ENCODE results near the gene PPFIA1. TPM values are rescaled to one million over a fixed set of nuclear protein-coding genes. Genes with fewer than 3 reads are reported as not detected.
"Not testable (repeated sequence)": the region's sequence is repeated elsewhere in the genome, so short reads cannot be mapped to it uniquely, and the experiment has no call there.

The PPFIA1 gene
- total RNA-seq, 1 experiment from 2014 or later: 45.9 TPM

DNA sequence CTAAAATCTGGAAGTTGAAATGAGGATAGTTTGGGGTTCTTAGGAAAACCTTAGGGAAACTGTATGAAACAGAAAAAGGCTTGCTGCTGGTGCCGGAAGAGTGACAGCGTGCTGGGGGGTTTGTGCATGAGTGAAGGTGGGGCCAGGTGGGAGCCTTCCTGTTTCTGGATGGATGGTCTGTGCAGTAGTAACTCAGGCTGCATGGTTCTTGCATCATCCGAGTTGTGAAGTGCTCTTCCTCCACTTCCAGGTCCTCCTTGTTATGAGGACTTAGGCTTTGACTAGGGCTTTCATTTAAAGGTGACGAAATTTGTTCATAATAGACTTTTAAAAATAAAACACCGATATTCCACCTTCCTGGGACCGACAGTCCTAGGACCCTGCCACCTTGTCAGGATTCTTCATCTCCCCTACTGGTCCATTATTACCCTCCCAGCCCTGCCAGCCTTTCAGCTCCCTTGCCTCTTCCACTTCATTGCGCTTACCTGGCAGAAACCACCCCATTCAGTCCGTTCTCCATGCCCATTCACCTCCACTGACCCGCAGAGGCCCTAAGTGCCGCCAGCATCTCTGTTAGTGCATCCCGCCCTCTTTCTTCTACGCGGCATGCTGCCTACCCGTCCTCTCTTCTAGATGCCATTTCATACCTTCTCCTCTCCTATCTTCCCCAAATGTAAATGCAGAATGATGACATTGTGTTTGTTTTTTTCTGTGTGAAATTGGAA is 47.3 kb downstream of the PPFIA1 start:
- in situ Hi-C loops (cut with HindIII; ENCODE audit: low sequenced_read_pairs): no loop called here
- DNase-seq (ENCODE audit: low spot score): no peak

DNA sequence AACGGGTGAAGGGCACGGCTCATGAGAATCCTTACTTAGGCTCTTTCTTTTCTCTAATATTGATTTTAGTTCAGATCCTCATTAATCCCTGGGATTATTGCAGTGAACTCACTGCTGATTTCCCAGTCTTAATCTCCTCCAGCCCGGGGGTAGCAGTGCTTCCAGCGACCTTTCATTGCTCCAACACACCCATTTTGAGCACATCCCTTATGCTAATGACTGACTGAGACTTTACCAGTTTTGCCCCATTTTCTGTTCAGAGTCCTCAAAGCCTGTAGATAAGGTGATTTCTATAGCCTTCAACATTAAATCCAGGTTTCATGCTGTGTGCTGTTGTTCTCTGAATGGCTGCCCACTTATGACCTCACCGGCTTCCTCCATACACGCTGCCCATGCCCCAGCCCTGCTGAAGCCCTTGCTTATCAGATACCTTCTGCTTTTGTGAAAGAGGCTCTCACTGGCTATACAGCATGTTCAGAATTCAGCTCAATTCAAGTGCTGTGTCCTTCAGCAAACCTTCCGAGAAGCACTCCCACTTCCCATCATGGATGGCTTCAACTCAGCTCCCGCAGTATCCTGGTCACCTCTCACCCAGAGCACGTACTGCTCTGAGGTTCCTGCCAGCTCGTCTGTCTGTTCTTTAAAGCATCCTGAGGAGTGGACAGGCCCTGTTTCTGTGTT is 49.0 kb downstream of the PPFIA1 start:
- DNase-seq (ENCODE audit: low spot score): peak; percentile 82
- in situ Hi-C loops (cut with HindIII; ENCODE audit: low sequenced_read_pairs): no loop called here

- DNase-seq (ENCODE audit: low spot score): no peak
- in situ Hi-C loops (cut with HindIII; ENCODE audit: low sequenced_read_pairs): no loop called here
Measured at GRCh38 chr11:70322666-70323065, 52.2 kb downstream of the PPFIA1 start.

DNA sequence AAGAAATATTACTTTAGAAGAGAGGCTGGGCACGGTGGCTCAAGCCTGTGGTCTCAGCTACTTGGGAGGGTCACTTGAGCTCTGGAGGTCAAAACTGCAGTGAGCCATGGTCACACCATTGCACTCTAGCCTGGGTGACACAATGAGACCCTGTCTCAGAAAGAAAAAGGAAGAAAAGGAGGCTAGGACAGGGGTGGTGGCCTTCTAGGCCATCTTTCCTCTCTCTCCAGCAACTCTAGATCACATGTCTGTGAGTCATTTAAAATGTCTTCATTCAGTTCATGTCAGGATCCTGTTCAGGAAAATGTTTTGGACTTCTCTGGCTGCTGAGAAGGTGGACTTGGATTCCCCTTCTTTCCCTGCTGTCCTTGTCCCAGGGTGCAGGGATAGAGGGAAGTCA is 53.3 kb downstream of the PPFIA1 start:
- DNase-seq (ENCODE audit: low spot score): no peak
- in situ Hi-C loops (cut with HindIII; ENCODE audit: low sequenced_read_pairs): no loop called here

- no peak for DNase-seq (ENCODE audit: low spot score)
- in situ Hi-C loops (cut with HindIII; ENCODE audit: low sequenced_read_pairs): no loop called here
Measured at GRCh38 chr11:70324376-70325115, 54.1 kb downstream of the PPFIA1 start.

DNA sequence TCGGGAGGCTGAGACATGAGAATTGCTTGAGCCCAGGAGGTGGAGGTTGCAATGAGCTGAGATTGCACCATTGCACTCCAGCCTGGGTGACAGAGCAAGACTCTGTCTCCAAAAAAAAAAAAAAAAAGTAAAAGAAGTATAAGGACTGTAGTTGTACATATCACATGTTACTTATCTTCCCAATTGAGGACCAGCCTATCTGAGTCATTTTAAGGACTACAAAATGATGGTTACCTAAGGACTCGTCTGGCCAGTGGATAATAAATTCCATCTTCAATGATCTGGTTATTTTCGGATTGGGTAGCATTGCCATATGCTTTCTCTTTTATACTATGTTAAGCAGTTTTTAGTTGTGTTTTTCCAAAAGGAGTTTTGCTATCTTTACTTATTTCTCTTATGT is 55.3 kb downstream of the PPFIA1 start:
- in situ Hi-C loops (cut with HindIII; ENCODE audit: low sequenced_read_pairs): no loop called here
- no peak for DNase-seq (ENCODE audit: low spot score)

DNA sequence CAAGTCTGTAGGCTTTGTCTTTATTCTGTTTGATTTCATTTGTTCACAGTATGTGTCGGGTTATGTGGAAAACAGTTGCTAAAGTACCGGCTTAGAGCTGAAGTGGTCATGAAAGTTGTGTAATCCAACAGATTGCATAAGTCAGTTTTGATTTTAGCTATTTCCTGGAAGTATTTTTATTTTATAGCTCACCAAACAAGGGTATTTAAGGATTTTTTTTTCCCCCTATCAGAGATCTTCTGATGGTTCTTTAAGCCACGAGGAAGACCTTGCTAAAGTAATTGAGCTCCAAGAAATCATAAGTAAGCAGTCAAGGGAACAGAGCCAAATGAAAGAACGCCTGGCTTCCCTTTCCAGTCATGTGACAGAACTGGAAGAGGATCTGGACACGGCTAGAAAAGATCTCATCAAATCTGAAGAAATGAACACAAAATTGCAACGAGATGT is 55.9 kb downstream of the PPFIA1 start:
- in situ Hi-C loops (cut with HindIII; ENCODE audit: low sequenced_read_pairs): no loop called here
- peak; percentile 40 for DNase-seq (ENCODE audit: low spot score)

- in situ Hi-C loops (cut with HindIII; ENCODE audit: low sequenced_read_pairs): no loop called here
- no peak for DNase-seq (ENCODE audit: low spot score)
Measured at GRCh38 chr11:70326833-70327232, 56.3 kb downstream of the PPFIA1 start.

GRCh38 chr11:70327717-70328116 is 57.2 kb downstream of the PPFIA1 start:
- in situ Hi-C loops (cut with HindIII; ENCODE audit: low sequenced_read_pairs): no loop called here
- DNase-seq (ENCODE audit: low spot score): no peak

GRCh38 chr11:70328556-70328955 is 58.1 kb downstream of the PPFIA1 start:
- in situ Hi-C loops (cut with HindIII; ENCODE audit: low sequenced_read_pairs): no loop called here
- no peak for DNase-seq (ENCODE audit: low spot score)

DNA sequence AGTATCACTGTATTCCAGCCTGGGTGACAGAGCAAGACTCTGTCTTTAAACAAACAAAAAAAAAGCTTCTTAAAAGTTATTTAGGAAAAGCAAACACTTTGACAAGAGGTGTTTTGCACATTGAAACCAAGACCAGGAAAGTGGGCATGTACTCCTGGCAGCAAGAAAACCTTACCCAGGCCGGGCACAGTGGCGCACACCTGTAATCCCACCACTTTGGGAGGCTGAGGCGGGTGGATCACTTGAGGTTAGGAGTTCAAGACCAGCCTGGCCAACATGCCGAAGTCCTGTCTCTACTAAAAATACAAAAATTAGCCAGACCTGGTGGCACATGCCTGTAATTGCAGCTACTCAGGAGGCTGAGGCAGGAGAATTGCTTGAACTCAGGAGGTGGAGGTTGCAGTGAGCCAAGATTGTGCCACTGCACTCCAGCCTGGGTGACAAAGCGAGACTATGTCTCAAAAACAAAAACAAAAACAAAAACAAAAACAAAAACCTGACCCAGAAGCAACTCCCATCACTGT is 60.9 kb downstream of the PPFIA1 start:
- DNase-seq (ENCODE audit: low spot score); in situ Hi-C loops (cut with HindIII; ENCODE audit: low sequenced_read_pairs): not testable (repeated sequence)

DNA sequence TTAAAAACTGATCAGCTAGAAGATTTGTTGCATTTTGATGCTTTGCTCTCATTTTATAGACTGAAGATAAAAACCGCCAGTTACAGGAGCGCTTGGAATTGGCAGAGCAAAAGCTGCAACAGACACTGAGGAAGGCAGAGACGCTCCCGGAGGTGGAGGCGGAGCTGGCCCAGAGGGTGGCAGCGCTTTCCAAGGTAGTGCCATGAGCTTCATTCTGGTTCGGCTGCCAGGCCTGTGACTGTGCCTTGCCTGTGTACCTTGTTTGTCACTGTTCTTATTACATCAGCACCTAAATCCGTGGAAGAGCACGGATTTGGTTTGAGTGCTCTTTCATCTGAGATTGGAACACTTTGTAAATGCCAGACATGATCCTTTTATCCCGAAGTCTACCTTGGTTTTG is 61.4 kb downstream of the PPFIA1 start:
- in situ Hi-C loops (cut with HindIII; ENCODE audit: low sequenced_read_pairs): no loop called here
- DNase-seq (ENCODE audit: low spot score): peak; percentile 96

DNA sequence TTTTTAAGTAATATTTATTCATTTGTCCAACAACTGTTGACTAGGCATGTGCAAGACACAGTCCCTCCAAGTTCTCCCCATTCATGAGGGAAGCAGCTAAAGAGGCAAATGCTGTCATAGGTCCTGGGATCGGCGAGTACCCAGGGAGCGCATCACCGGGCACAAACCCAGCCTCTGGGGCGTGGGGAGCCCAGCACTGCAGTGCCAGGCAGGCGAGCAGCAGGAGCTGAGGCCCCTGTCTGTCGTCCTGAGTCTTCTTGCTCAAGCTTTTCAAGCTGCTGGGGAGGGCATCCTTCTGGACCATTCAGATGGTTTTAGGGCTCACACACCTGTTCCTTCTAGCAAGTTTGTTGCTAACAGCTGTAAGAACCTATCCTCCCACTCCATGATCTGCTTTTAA is 62.1 kb downstream of the PPFIA1 start:
- in situ Hi-C loops (cut with HindIII; ENCODE audit: low sequenced_read_pairs): no loop called here

GRCh38 chr11:70333261-70333660 is 62.8 kb downstream of the PPFIA1 start:
- in situ Hi-C loops (cut with HindIII; ENCODE audit: low sequenced_read_pairs): no loop called here
- DNase-seq (ENCODE audit: low spot score): peak; percentile 93

More for the DNA sequence above, 62.1 kb downstream of the PPFIA1 start:
- DNase-seq (ENCODE audit: low spot score): peak; percentile 51

DNA sequence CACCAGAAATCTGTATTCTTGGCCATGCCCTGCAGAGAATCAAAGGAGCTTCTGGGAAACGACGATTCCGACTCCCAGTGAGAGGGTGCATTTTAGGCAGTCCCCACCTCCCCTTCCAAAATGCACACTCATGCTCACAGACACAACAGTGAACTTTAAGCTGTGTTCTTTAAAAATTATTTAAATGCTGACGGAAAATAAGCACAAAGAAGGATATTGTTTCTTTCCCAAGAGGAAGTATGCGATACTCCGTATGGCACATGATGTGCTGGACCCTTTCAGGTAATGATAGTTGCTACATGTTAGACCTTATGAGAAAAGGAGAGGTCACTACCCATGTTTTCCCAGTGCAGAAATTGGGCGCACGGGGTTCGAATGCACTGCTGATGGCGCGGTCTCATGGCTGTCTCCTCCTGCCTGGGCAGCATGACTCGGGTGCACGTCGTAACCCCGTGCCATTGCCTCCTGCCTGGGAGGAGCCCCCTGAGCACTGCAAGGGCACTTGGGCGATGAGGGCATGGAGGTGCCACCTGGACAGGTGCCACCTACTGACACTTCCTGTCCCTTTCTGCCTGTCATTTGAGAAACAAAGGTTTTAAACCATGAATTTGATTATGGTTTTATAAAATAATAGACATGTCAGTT is 64.0 kb downstream of the PPFIA1 start:
- in situ Hi-C loops (cut with HindIII; ENCODE audit: low sequenced_read_pairs): no loop called here
- no peak for DNase-seq (ENCODE audit: low spot score)

- no peak for DNase-seq (ENCODE audit: low spot score)
- in situ Hi-C loops (cut with HindIII; ENCODE audit: low sequenced_read_pairs): no loop called here
Measured at GRCh38 chr11:70335511-70335910, 65.0 kb downstream of the PPFIA1 start.

DNA sequence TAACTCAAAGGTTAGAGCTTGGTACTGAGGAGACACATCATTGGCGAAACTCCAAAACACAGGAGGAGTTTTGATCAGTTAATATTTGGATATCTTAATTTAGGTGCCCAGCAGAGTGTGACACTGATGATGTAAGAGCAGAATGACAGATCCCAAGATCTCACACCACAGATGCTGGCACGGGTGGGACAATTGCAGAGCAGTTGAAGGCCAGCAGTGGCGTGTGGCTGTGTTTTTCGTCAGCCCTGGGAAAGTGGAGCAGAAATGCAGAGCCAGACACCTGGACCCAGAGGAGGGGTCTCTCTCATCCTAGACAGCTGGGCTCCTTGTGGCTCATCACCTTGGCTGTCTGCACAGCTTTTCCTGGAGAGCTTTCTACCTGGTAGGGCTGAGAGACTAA is 68.1 kb downstream of the PPFIA1 start:
- in situ Hi-C loops (cut with HindIII; ENCODE audit: low sequenced_read_pairs): no loop called here
- DNase-seq (ENCODE audit: low spot score): no peak

DNA sequence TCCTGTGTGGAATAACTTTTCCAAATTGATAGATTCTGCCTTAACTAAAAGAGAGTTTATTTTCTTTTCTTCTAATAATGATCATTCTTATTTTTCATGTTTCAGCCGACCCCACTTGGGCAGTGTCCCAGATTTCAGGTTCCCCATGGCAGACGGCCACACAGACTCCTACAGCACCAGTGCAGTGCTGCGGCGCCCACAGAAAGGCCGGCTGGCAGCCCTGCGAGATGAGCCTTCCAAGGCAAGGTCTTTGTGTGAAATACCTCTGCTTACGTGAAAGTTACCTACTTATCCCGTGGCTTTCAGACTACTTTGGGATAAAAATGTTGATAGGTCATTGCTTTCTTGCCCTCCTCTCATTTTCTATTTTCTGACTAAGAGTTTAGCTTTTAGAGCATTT is 68.6 kb downstream of the PPFIA1 start:
- no peak for DNase-seq (ENCODE audit: low spot score)
- in situ Hi-C loops (cut with HindIII; ENCODE audit: low sequenced_read_pairs): no loop called here

GRCh38 chr11:70341881-70342429 is 71.5 kb downstream of the PPFIA1 start:
- in situ Hi-C loops (cut with HindIII; ENCODE audit: low sequenced_read_pairs): no loop called here
- no peak for DNase-seq (ENCODE audit: low spot score)
